ENCODE results near the gene TOR2A.
A peak's percentile ranks its signal among the peaks of the same experiment; 100 is the strongest.
"Not testable (repeated sequence)": the region's sequence is repeated elsewhere in the genome, so short reads cannot be mapped to it uniquely, and the experiment has no call there.

TOR2A gene

DNA sequence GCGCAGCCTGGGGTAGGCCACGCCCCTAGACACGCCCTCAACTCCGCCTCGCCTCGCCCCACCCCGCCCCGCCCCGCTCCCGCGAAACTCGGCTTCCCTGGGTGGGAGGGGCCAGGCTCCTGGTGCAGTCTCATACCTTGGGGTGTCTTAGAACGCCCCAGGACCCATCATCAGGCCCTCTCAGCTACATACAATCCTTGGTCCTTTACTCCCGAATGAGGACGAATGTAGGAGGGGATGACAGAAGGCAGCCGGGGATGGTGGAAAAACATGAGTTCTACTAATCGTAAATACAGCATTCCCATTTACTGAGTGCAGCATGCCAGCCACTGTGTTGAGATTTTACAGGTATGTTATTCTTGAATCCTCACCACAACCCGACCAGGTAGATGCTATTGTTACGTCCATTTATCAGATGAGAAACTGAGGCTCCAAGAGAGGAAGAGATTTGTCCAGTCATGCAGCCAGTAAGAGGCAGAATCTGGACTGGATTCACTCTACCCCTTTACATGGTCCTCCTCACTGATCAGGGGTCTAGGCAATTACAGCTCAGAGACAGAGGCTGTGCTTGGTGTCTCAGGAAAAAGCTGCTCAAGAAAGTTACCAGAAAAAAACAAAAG is 36.6 kb upstream of the TOR2A start:
- peak overlapping the region; percentile 88 for H3K27ac Mint-ChIP-seq
- H3K36me3 Mint-ChIP-seq: peaks cover 2% of the 10 kb centered on the region
- no peaks in the 10 kb centered on the region for H3K9me3 Mint-ChIP-seq
- peaks cover 67% of the 10 kb centered on the region for H3K4me1 Mint-ChIP-seq
- no peaks in the 10 kb centered on the region for H3K27me3 Mint-ChIP-seq
- H3K4me3 Mint-ChIP-seq: peak overlapping the region; percentile 85

DNA sequence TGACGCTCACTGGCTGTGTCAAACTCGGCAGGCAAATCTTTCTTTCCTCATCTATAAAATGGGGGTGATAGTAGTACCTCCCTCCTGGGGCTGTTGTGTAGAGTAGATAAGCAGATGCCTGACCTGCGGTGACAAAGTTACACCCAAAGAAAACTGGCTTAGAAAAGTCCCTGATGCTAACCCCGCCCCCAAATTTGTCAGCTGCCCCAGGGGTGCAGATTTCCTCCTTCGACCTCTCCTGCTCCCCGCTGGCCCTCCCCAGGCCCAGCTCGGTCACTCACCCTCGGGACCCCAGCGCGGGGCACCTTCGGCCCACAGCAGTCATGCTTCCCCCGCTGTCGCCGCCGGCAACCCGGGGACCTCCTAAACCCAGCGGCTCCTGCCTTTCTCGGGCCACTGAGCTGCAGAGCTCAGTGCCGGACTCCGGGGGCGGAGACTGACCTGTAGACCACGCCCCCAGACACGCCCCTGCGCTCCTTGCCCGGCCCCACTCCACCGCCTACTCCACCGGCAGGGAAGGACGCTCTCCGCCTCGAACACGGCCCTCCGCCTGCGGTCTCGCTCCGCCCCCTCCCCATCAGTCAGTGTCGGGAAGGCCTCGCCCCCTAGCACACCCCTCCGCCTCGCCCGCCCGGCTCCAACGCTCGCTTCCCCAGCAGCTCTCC is 35.9 kb upstream of the TOR2A start:
- peaks cover 67% of the 10 kb centered on the region for H3K4me1 Mint-ChIP-seq
- H3K27ac Mint-ChIP-seq: peak overlapping the region; percentile 88
- H3K36me3 Mint-ChIP-seq: peaks cover 4% of the 10 kb centered on the region
- no peaks in the 10 kb centered on the region for H3K27me3 Mint-ChIP-seq
- peak overlapping the region; percentile 85 for H3K4me3 Mint-ChIP-seq
- H3K9me3 Mint-ChIP-seq: no peaks in the 10 kb centered on the region

DNA sequence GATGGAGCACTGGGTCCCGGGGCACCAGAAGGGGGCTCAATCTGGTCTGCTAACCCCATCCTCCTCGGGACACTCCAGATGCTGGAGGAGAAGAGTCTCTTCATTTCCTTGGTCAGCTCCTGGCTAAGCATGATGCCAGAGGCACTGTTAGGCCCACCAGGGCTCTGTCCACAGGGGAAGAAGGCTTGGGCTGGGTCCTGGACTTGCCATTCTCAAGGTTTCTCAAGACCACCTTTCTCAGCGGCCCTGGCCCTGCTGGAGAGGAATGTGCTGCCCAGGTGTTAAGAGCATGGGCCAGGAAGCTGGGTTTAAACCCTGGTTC is 35.5 kb upstream of the TOR2A start:
- Mint-ChIP-seq H3K36me3 (peaks cover 4% of the 10 kb centered on the region), H3K27ac (peak overlapping the region; percentile 88), H3K9me3 (no peaks in the 10 kb centered on the region), H3K4me3 (peak overlapping the region; percentile 85), H3K4me1 (peaks cover 72% of the 10 kb centered on the region), H3K27me3 (no peaks in the 10 kb centered on the region)

DNA sequence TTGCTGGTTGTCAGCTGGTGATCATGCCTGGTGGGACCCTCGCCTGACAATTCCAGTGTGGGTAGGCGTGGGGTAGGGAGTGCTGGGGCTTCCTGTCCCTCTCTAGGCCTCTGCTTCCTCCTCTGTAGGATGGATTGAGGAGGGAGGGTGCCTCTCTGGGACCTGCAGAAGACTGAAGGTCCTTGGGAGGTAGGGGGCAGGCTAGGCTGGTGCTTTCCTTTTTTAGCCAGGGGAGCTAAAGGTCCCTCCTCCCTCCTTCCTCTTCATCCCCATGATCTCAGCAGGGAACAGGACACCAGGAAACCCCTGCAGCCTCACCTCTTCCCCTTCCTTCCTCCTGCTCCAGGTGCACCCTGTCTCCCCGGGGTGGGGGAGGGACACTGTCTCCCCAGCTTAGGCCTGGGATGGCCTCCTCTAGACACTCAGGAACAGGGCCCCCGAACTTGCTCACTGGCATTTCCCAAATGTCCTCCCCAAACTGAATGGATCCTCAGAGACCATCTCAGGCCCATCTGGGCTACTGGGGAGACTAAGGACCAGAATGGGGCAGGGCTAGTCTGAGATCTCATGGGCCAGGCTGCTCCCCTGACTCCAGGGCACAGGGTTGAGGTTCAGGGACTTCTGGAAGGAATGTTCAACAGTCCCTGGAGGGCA is 35.0 kb upstream of the TOR2A start:
- Mint-ChIP-seq H3K4me1 (peaks cover 77% of the 10 kb centered on the region), H3K9me3 (no peaks in the 10 kb centered on the region)

DNA sequence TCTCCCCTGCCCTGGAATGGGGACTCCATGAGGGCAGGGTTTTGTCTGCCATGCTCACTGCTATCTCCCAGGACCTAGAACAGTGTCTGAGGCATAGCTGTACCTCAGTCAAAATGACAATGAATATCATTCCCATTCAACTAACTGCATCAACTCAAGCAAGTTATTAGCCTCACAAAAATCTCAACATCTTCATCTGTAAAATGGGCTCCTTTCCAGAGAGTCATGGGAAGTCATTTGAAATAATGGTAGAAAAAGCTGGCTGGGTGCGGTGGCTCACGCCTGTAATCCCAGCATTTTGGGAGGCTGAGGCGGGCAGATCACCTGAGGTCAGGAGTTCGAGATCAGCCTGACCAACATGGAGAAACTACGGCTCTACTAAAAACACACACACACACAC is 34.0 kb upstream of the TOR2A start:
- Mint-ChIP-seq H3K4me3 (peak overlapping the region; percentile 43), H3K4me1 (peaks cover 81% of the 10 kb centered on the region), H3K27me3 (no peaks in the 10 kb centered on the region), H3K36me3 (peaks cover 4% of the 10 kb centered on the region), H3K27ac (peak overlapping the region; percentile 94), H3K9me3 (no peaks in the 10 kb centered on the region)

More for the DNA sequence above, 35.0 kb upstream of the TOR2A start:
- H3K4me3 Mint-ChIP-seq: peak overlapping the region; percentile 85
- H3K27ac Mint-ChIP-seq: peak overlapping the region; percentile 88
- H3K36me3 Mint-ChIP-seq: peaks cover 4% of the 10 kb centered on the region
- H3K27me3 Mint-ChIP-seq: no peaks in the 10 kb centered on the region

DNA sequence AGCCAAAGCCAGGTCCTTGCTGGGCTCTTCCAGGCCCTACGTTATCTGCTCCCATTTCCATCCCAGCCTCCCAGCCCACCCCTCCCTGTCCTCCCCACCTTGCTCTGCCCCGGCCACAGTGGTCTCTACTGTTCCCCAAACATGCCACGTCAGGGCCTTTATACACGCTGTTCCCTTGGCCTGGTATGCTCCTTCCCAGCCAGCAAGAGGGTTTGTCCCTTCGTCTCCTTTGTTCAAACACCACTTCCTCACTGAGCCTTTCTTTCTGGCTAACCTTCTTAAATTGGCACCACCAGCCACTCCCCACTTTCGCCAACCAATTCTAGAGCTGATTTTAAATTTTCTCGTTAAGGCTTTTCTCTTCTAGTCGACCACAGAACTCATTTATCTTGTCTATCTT is 33.6 kb upstream of the TOR2A start:
- Mint-ChIP-seq H3K9me3 (no peaks in the 10 kb centered on the region), H3K4me3 (peak overlapping the region; percentile 43), H3K36me3 (peaks cover 4% of the 10 kb centered on the region), H3K27ac (peak overlapping the region; percentile 94), H3K4me1 (peaks cover 82% of the 10 kb centered on the region), H3K27me3 (no peaks in the 10 kb centered on the region)

DNA sequence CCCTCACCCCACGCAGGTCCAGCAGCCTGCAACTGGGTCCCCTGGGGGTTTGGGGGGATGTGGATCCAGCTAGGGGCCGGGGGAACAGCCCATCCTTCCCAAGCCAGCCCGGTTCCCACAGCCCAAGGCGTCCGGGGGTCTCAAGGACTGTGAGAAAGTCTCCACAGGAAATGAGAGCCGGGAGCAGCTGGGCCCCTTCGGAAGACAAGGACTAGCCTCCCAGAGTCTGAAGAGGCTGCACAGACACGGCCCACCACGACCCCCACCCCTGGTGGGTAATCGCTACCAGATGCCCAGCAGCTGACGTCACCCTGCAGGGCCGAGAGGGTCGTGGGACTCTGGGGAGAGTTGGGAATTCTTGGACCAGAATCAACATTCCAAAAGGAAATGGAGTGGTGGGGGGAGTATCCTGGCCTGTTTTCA is 32.8 kb upstream of the TOR2A start:
- Mint-ChIP-seq H3K4me1 (peaks cover 87% of the 10 kb centered on the region), H3K27ac (peak overlapping the region; percentile 94), H3K9me3 (no peaks in the 10 kb centered on the region), H3K36me3 (peaks cover 4% of the 10 kb centered on the region), H3K4me3 (no peak overlapping the region), H3K27me3 (no peaks in the 10 kb centered on the region)

DNA sequence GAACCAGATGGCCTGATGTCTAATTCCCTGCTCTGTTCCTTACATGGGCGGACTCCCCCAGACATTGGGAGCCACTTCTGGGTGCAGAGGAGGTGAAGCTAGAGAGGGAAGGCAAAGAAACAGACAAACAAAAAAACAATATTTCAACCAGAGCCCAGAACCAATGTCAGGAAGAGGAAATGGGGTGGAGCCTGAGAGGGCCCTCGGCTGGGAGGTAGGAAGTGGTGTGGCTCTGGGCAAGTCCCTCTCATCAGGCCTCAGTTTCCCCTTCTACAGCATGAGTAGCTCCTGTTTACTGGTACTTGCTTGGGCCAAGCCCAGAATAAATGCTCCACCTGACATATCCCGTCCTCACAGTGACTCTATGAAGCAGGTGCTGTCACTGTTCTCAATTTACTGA is 32.3 kb upstream of the TOR2A start:
- H3K9me3 Mint-ChIP-seq: no peaks in the 10 kb centered on the region
- peaks cover 4% of the 10 kb centered on the region for H3K36me3 Mint-ChIP-seq
- no peaks in the 10 kb centered on the region for H3K27me3 Mint-ChIP-seq
- peak overlapping the region; percentile 98 for H3K27ac Mint-ChIP-seq
- H3K4me1 Mint-ChIP-seq: peaks cover 91% of the 10 kb centered on the region
- H3K4me3 Mint-ChIP-seq: peak overlapping the region; percentile 73

DNA sequence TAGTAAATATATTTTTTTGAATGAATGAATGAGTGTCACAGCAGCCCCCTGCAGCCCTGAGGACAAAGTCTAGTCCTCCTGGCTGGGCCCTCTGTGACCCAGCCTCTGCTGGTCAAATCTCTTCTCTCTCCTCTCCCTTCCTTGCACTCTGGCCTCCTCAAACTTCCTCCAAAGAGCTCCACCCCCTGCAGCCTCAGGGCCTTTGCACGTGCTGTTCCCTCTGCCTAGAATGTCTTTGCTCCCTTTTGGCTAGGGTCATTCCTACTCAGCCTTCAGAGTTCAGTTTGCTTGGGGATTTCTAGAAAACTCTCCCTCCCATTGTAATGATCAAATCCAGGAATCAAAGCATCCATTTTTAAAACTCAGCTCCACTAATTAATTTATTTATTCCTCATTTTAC is 30.3 kb upstream of the TOR2A start:
- peaks cover 77% of the 10 kb centered on the region for H3K4me1 Mint-ChIP-seq
- peaks cover 4% of the 10 kb centered on the region for H3K36me3 Mint-ChIP-seq
- H3K27me3 Mint-ChIP-seq: no peaks in the 10 kb centered on the region
- no peak overlapping the region for H3K27ac Mint-ChIP-seq
- no peak overlapping the region for H3K4me3 Mint-ChIP-seq
- H3K9me3 Mint-ChIP-seq: no peaks in the 10 kb centered on the region

DNA sequence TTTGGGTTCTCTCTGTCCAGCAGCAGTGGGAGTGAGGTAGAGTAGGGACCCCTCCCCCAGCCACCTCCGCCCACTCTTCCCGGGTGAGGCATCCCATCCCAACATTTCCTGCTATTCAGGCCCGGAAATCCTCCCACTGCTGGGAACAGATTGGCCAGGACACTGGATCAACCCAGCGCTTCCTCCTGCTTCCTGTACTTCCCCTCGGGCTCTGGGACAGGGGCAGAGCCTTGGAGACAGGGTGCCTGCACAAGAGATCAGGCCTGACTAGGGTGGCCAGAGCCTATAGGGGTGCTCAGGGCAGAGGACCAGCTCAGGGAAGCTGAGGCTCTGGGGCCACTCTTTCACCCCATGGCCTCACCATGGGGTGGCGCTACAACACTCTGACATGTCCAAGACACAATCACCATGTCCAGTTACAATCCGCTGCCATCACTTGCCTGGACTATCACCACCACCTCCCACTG is 28.9 kb upstream of the TOR2A start:
- H3K27ac Mint-ChIP-seq: peak overlapping the region; percentile 76
- H3K4me1 Mint-ChIP-seq: peaks cover 64% of the 10 kb centered on the region
- H3K9me3 Mint-ChIP-seq: no peaks in the 10 kb centered on the region
- H3K4me3 Mint-ChIP-seq: no peak overlapping the region
- H3K27me3 Mint-ChIP-seq: no peaks in the 10 kb centered on the region
- H3K36me3 Mint-ChIP-seq: peaks cover 2% of the 10 kb centered on the region

DNA sequence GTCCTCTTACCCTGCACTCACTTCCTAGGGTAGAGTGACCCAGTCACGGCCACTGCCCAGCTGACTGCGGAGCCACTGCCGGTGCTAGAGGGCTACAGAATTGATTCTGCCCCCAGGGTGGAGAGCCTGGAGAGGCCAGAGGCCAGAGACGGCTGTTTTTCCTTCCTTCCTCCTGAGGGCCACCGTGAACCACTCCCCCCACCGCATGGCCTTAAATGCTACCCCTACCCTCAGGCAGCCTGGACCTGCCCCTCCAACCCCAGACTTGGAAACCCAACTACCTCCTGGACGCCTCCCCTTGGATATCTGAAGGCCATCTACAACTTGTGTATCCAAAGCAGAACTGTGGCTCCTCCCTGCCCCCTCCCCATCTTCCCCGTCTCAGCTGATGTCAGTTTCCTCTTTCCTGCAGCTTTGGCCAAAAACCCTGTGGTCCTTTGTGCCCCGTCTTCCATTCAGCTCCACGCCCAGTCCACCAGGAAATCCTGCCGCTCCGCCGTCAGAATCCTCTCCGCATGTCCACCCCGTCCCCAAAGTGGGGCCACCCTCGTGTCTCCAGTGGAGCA is 27.1 kb upstream of the TOR2A start:
- peaks cover 3% of the 10 kb centered on the region for H3K36me3 Mint-ChIP-seq
- H3K4me1 Mint-ChIP-seq: peaks cover 54% of the 10 kb centered on the region
- no peaks in the 10 kb centered on the region for H3K9me3 Mint-ChIP-seq
- no peaks in the 10 kb centered on the region for H3K27me3 Mint-ChIP-seq
- peak overlapping the region; percentile 80 for H3K27ac Mint-ChIP-seq
- H3K4me3 Mint-ChIP-seq: no peak overlapping the region

DNA sequence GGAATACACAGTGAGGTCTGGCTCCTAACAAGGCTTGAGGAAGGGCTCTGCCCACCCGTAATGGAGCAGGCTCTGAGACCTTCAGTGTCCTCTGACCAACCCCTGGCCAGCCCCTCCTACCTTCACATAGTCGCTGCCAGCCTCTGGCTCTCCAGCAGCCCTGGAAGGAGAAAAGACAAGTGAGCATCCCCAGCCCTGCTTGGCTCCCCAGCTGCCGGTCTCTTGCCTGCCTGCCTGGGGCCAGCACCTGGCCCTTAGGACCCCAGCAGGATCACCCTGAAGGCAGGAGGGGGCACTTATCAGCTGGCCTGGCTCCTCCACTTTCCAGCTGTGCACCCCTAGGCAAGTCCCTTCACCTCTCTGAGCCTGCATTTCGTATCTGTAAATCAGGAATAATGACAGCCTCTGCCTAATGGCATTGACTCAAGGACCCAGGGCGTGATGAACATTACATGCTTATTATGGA is 26.4 kb upstream of the TOR2A start:
- peaks cover 3% of the 10 kb centered on the region for H3K36me3 Mint-ChIP-seq
- no peak overlapping the region for H3K4me3 Mint-ChIP-seq
- H3K27me3 Mint-ChIP-seq: no peaks in the 10 kb centered on the region
- peaks cover 47% of the 10 kb centered on the region for H3K4me1 Mint-ChIP-seq
- no peak overlapping the region for H3K27ac Mint-ChIP-seq
- no peaks in the 10 kb centered on the region for H3K9me3 Mint-ChIP-seq

DNA sequence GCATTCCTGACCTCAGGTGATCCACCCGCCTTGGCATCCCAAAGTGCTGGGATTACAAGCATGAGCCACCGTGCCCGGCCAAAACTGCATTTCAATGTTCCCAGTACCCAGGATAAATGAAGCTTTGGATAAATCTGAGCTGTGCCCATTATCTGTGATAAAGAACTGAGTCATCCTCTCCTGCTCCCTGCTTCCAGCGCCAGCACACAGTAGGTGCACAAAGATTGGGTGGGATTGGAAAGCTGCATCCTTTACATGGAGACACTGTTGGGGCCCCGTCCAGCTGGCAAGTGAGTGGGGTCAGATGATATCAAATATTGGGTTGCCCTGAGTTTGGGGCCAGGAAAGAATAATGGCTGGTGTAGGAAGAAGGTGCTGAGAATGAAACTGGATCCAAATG is 26.0 kb upstream of the TOR2A start:
- Mint-ChIP-seq H3K27me3 (no peaks in the 10 kb centered on the region), H3K36me3 (peaks cover 2% of the 10 kb centered on the region), H3K9me3 (no peaks in the 10 kb centered on the region), H3K4me1 (peaks cover 43% of the 10 kb centered on the region), H3K4me3 (no peak overlapping the region), H3K27ac (no peak overlapping the region)

DNA sequence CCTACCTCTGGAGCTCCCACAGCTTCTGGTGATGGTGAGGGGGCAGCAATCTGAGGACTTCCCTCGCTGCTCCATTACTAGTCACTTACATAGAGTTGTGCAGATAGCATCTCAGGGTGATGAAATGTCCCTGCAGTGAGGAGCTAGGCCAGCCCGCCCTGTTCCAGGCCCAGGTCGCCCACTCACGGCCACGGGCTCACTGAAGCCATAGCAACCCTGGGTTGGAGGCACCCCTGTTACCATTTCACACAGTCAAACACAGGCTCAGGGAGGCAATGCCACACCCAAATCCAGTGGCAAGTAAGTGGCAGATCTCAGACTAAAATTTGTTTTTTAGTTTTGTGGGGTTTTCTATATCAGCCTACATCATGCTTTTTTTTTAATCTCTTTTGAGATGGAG is 23.7 kb upstream of the TOR2A start:
- Mint-ChIP-seq H3K9me3 (no peaks in the 10 kb centered on the region), H3K4me1 (peaks cover 22% of the 10 kb centered on the region), H3K36me3 (peaks cover 2% of the 10 kb centered on the region), H3K27me3 (no peaks in the 10 kb centered on the region), H3K27ac (peak overlapping the region; percentile 86), H3K4me3 (no peak overlapping the region)

DNA sequence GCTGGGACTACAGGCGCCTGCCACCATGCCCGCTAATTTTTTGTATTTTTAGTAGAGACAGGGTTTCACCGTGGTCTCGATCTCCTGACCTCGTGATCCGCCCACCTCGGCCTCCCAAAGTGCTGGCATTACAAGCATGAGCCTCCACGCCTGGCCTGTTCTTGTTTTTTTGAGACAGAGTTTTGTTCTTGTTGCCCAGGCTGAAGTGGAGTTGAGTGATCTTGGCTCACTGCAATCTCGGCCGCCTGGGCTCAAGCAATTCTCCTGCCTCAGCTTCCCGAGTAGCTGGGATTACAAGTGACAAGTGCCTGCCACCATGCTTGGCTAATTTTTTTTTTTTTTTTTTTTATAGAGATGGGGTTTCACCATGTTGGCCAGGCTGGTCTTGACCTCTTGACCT is 21.7 kb upstream of the TOR2A start:
- H3K27ac Mint-ChIP-seq, H3K9me3 Mint-ChIP-seq, H3K27me3 Mint-ChIP-seq, H3K36me3 Mint-ChIP-seq, H3K4me3 Mint-ChIP-seq: not testable (repeated sequence)
- H3K4me1 Mint-ChIP-seq: peaks cover 14% of the 10 kb centered on the region

DNA sequence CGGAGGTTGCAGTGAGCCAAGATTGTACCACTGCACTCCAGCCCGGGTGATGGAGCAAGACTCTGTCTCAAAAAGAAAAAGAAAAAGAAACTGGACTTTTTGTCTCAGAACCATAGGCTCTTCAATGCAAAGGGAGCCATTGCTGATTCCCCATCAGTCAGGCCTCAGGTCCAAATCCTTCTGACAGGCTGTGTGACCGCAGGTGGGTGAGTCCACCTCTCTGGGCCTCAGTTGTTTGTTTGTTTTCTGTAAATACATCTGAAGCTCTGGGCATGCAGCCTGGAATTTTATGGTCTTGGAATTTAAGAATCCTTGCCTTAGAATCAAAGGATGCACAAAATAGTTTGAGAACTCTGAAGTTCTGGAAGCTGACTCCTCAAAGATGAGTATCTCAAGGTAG is 21.1 kb upstream of the TOR2A start:
- no peaks in the 10 kb centered on the region for H3K9me3 Mint-ChIP-seq
- no peak overlapping the region for H3K4me3 Mint-ChIP-seq
- H3K27me3 Mint-ChIP-seq: no peaks in the 10 kb centered on the region
- peaks cover 2% of the 10 kb centered on the region for H3K36me3 Mint-ChIP-seq
- H3K4me1 Mint-ChIP-seq: peaks cover 19% of the 10 kb centered on the region
- H3K27ac Mint-ChIP-seq: no peak overlapping the region
